HTR-8/SVneo (cell line): ENCODE measurements around the gene HES6.

ENCODE experiments used
- DNase-seq: peaks from one replicate; pipeline ENCODE4 v3.0.0; 2011; ENCODE audit warnings: low spot score, mixed read lengths; ENCODE audit not compliant: insufficient read length
- FAIRE-seq: peaks from 2 replicates; lab custom pipeline; 2011; peaks lifted over from hg19 to GRCh38; lab: Jason Lieb, UNC

Gene HES6

GRCh38 chr2:238238766-238239542 lies 884 bp downstream of the HES6 start:
- no peak for DNase-seq
- no peak for FAIRE-seq

DNA sequence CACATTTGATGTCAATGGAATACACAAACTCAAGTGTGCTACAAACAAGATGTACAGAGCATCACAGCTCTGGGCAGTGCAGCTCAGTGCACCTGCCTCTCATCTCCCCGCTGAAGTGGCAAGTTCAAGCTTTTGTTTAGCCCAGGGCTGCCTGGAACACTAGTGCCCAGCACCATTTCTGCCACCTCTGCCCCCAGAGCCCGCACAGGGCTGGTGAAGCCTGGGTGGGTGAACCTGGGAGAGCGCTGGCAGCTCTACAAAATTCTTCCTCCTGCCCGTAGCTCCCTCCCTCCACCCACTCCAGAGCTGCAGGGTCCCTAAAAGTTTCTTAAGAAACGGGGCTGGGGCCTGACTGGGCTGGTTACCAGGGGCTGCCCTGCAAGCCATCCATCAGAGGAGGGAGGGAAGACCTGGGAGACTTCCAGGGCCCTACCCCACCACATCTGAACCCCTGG lies 1.5 kb downstream of the HES6 start:
- DNase-seq (no peak), FAIRE-seq (no peak)

DNA sequence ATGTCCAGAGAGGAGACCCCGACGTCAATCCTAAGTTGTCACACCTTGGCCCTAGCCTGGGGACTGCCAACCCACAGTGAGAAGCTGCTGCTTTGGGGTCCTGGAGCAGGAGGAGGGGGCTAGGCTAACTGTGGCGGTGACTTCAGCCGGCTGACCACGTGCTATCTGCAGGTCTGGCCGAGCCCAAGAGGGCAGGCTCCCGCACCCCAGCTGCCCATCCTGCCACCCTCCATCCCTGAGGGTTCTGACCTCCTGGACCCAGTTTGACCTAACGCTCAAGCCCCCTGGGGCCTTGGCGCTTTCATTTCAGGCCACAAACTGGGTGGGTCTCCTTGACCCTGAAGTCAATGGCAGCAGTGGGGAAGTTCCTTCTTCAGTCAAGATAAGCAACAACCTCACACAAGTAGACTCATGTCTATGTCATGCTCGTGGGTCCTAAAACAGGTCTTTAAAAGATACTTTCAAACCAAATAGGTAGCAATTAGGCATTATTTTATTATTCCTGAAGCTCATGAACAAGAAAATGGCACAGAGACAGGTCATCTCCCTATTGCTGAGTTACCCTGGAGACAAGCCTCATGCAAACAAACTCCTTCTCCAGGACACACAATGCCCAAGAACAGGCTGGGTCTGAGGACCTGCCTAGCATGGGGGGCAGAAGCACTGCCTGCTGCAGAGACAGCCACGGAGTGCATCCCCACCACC lies 2.3 kb downstream of the HES6 start:
- no peak for DNase-seq
- no peak for FAIRE-seq

DNA sequence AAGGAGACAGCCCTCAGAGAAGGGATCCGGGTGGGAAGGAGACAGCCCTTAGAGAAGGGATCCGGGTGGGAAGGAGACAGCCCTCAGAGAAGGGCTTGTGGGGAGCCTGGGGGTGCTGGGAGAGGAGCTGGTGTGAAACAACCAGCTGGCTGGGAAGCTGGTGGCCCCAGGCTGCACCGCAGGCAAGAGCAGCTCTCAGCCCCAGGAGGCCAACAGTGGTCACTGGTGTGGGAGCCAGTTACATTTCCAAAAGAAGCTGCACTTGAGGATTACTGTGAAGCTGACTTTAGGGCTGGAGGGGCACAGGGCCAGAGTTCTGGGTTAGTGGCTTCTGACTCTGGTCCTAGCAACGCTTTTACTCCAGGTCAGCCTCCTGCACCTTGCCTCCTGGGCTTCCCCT lies 3.3 kb downstream of the HES6 start:
- FAIRE-seq (no peak), DNase-seq (no peak)

GRCh38 chr2:238235856-238236255 lies 4.0 kb downstream of the HES6 start:
- FAIRE-seq (no peak), DNase-seq (no peak)

- FAIRE-seq (no peak), DNase-seq (no peak)
Observed at GRCh38 chr2:238235331-238235732, 4.5 kb downstream of the HES6 start.

GRCh38 chr2:238233625-238234024 lies 6.2 kb downstream of the HES6 start:
- FAIRE-seq: no peak
- no peak for DNase-seq

GRCh38 chr2:238231809-238232208 lies 8.0 kb downstream of the HES6 start:
- FAIRE-seq (no peak), DNase-seq (no peak)

DNA sequence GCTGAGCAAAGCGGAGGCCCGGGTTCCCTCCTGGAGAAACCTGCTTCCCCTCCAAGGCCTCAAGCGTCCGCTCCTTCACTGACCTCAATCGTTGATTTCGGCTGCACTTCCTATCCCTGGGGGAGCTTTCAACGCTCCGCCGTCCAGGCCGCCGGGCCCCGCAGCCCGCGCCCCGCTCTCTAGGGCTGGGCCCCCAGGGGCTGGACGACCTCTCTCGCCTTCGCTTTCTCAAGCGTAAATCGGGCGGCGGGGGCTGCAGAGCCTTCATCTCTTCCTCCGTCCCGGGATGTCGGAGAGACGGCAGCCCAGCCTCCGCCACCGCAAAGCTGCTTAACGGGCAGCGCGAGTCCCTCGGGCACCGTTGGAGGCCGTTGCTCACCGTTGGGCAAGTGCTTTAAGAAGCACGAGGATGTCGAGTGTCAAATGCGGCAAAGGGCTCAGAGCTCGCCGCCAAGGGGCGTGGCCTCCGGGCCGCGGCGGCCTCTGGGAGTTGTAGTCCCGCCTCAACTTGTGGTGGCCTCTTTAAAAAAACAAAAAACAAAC lies 8.5 kb downstream of the HES6 start:
- DNase-seq (no peak), FAIRE-seq (no peak)

DNA sequence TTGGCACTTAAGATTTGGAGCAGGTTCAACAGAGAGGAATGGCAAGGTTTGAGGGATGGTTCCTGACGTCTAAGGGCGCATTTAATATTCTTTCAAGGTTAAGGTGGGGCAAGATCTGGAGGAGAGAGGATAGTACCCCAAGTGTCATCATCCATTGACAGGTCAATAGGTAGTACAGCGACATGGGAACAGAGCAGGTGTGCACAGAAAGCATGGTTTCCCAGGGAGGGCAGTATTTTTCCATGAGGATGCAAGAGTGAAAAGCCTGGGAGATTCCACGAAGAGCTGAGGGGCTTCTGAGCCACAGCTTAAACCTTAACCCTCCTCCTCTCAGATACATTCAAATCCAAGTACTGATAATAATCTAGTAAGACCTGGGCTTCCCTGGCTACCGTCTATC lies 9.1 kb downstream of the HES6 start:
- no peak for DNase-seq
- no peak for FAIRE-seq

DNA sequence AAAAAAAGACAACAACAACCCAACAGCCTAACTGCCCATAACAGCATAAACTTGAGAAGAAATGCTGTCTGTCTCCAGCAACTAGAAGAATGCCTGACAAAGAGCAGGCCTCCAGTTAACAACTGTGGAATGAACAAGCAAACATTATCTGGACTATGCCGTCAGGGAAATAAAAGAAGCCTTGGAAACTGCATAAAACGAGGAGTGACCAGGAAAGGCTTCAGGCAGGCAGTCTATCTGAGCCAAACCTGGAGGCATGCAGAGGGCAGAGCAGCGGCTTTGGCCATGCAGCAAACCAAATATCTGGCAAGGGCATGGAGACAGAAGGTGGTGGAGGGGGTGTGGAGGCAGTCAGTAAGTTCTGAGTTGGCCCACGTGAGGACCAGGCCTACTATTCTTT lies 11.1 kb downstream of the HES6 start:
- FAIRE-seq (no peak), DNase-seq (no peak)

- FAIRE-seq (no peak), DNase-seq (no peak)
Observed at GRCh38 chr2:238227587-238228032, 12.2 kb downstream of the HES6 start.

- FAIRE-seq (no peak), DNase-seq (no peak)
Observed at GRCh38 chr2:238226698-238227586, 12.9 kb downstream of the HES6 start.

DNA sequence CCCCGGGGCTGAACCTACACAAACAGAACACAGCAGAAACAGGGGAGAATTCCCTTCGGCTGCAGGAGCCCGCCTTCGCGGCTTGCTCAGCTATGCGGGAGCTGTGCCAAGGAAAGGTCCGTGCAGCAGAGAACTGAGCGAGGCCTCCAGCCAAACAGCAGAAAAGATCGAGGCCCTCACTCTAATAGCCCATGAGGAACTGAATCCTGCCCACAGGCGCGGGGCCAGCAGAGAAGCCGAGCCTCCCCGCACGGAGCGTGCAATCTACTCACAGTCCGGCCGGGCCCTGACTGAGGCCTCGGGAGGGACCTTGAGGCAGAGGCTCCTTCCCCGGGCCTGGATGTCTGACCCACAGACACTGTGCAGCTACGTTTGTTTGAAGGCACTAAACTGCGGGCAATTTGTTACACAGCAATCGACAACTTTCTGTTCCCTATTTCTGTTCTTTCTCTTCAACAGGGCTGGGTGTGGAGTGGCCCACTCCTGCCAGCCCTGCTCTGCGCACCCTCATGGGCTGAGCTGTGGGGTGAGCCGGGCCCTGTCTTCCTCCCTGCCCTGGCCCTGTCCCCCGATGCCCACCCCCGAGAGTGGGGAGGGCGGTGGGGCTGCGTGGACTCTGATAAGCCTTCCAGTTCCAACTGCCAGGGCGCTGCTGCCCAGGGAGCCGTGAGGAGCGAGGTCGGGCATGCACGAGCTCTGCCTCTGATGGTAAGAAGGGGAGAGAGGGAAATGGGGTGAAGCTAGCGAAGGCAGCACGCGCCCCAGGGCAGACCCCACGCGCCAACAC lies 13.7 kb downstream of the HES6 start:
- DNase-seq (no peak), FAIRE-seq (no peak)

DNA sequence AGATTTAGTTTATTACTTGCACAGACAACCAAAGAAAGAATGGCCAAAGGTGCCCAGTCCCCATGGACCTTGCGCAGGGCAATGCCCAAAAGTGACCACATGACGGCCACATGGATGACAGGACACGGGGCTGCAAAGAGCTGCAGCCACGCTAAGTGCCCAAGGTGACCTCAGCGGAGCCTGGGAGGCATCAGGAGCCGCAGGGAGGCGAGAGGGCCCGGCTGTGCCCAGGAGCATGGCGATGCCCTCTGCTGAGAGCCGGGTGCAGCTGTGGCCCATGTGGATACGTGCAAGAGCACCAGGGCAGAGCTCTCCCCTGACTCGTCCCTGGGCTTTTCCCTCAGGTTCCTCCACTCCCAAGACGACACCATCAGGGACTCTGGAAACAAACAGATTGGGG lies 14.7 kb downstream of the HES6 start:
- DNase-seq (no peak), FAIRE-seq (no peak)

DNA sequence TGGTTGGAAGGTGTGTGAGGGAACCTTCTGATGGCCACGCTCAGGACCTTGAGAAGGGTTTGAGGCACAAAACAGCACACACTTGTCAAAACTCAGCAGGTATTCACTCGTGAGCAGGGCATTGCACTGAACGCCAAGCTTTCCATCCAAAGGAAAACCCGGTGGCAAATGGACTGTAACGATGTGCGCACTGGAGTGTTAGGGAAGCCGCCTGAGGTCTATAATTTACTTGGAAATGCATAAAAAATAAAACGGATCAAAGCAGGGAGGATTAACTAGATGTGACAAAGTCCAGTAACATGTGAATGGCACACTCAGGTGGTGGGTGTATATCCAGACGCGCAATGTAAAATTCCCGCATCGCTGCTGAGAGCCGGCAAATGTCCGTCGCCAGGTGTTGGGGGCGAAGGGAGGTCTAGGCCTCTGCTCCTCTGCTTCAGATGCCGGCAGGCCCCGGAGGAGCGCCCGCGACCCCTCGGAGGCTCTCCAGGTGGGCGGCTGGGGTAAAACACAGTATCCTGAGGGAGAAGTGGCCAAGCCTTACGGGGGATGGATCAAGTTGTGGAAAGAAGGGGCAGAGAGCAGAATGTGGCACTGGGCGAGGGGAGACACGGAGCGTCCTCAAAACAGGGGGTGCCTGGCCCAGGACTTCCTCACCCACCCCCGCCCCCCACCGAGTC lies 15.3 kb downstream of the HES6 start:
- DNase-seq (no peak), FAIRE-seq (no peak)

DNA sequence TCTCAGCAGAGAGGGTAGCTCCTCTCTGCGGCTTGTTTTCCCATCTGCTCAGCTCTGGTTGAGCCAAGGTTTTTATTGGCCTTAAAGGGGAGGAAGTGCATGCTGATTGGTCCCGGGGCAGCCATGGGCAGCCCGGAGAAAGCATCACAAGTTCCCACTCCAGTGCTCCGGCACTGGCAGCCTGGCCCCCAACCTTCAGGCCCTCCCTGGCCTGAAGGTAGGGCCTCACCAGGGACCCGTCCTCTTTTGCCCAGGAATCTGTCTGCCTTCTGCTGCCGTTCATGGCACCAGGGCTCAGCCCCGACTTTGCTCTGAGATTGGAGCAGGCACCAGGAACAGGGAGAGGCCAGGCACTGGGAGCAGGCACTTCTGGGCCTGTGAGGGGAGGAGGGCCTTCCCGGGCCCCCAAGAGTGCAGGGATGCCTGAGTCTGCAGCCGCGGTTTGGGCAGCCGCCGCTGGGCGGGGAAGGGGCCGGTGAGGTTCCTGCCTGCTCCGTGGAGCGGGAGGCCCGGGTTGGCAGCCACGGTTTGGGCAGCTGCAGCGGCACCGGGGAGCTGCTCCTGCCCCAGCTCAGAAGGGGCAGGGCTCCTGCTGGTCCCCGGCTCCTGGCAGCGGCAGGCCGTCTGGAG lies 18.8 kb downstream of the HES6 start:
- DNase-seq (no peak), FAIRE-seq (no peak)

- DNase-seq: no peak
- no peak for FAIRE-seq
Observed at GRCh38 chr2:238220274-238220891, 19.5 kb downstream of the HES6 start.
